ENCODE data around the gene ZNF284. TPM values are rescaled to one million over a fixed set of nuclear protein-coding genes. Genes with fewer than 3 reads are reported as not detected.

Gene ZNF284
- polyA plus RNA-seq, 1 of the 3 experiments (the other 2 are of a cell fraction) = 1.4 TPM

DNA sequence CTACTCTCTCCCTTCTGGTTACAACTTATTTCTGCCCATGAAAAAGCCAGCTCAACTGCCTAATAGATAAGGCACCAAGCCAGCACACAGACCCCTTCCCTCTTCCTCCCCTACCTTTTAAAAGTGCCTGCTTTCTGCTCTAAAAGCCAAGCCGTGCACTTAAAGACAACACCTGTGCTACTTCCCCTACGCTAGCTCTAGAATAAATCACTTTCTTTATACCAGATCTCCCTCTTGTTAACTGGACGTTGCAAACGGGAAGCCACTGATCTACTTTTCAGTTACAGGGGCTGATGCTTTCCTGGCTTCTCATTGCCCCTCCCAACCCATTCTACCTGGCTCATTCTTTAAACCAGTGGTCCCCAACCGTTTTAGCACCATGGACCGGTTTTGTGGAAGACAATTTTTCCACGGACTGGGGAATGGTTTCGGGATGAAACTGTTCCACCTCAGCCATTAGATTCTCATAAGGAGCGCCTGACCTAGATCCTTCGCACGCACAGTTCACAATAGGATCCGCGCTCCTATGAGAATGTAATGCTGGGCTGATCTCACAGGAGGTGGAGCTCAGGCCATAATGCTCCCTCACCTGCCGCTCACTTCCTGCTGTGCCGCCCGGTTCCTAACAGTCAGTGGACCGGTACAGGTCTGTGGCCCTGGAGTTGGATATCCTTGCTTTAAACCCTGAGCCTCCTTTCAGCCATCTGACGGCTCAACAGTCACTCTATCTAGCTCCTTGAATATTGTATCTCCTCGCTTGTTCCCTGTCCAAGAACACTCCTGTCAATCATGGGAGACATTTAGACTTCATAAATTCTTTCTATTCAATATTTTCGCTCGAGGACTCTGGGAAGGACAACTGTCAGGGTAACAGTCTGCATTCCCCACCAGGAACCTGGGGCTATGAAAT, 21.0 kb upstream of the ZNF284 start:
- 30% methylated on average over 21 of the region's 21 CpGs for WGBS (ENCODE audit: low lambda C conversion rate)
- Histone ChIP-seq H2AFZ (ENCODE audit: low read depth) (peak overlapping the region; percentile 98), H3K79me2 (ENCODE audit: insufficient read depth) (no peaks in the 10 kb centered on the region), H3K4me2 (peak overlapping the region; percentile 74), H3K4me1 (ENCODE audit: control insufficient read depth in 1 of 2, insufficient read depth in 2 of 2, low read depth in 1 of 2, low read length in 1 of 2) (peaks cover 0 to 16% of the 10 kb centered on the region in 2 experiments; a peak in 2 of 4 replicates), H3K27me3 (ENCODE audit: insufficient read depth) (no peaks in the 10 kb centered on the region), H3K4me3 (ENCODE audit: low read depth in 2 of 2, low read length in 1 of 2) (peak overlapping the region; percentile 71 to 91), H3K36me3 (replicated peaks in 1 of 2; ENCODE audit: control insufficient read depth in 1 of 2, insufficient read depth in 2 of 2, low read length in 1 of 2) (peaks cover 4 to 9% of the 10 kb centered on the region in 2 experiments), H3K9me3 (no peaks in the 10 kb centered on the region), H3K27ac (ENCODE audit: low read depth in 2 of 2, low read length in 1 of 2) (peak overlapping the region in 1 of 2 experiments; percentile 16; a peak in 1 of 4 replicates), H4K20me1 (ENCODE audit: insufficient read depth) (no peaks in the 10 kb centered on the region), H3F3A (replicated peaks; ENCODE audit: insufficient read depth) (no peaks in the 10 kb centered on the region), H3K9ac (no peak overlapping the region), H3K9me2 (no peaks in the 10 kb centered on the region)
- TF ChIP-seq MXI1 (IDR thresholded peaks at IDR 0.05; ENCODE audit: low read depth, low read length) = no peak
- TF ChIP-seq GATA2 (CRISPR knock-in tag; IDR thresholded peaks at IDR 0.05) = no peak
- TF ChIP-seq, protein P1, sequence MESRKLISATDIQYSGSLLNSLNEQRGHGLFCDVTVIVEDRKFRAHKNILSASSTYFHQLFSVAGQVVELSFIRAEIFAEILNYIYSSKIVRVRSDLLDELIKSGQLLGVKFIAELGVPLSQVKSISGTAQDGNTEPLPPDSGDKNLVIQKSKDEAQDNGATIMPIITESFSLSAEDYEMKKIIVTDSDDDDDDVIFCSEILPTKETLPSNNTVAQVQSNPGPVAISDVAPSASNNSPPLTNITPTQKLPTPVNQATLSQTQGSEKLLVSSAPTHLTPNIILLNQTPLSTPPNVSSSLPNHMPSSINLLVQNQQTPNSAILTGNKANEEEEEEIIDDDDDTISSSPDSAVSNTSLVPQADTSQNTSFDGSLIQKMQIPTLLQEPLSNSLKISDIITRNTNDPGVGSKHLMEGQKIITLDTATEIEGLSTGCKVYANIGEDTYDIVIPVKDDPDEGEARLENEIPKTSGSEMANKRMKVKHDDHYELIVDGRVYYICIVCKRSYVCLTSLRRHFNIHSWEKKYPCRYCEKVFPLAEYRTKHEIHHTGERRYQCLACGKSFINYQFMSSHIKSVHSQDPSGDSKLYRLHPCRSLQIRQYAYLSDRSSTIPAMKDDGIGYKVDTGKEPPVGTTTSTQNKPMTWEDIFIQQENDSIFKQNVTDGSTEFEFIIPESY (IDR thresholded peaks at IDR 0.05; ENCODE audit: borderline replicate concordance, low read depth) = no peak
- no peak for TF ChIP-seq YY1 (IDR thresholded peaks at IDR 0.05; ENCODE audit: low read depth)
- no peak for TF ChIP-seq TEAD4 (IDR thresholded peaks at IDR 0.05; ENCODE audit: borderline replicate concordance, insufficient read depth)
- TF ChIP-seq, protein P2, sequence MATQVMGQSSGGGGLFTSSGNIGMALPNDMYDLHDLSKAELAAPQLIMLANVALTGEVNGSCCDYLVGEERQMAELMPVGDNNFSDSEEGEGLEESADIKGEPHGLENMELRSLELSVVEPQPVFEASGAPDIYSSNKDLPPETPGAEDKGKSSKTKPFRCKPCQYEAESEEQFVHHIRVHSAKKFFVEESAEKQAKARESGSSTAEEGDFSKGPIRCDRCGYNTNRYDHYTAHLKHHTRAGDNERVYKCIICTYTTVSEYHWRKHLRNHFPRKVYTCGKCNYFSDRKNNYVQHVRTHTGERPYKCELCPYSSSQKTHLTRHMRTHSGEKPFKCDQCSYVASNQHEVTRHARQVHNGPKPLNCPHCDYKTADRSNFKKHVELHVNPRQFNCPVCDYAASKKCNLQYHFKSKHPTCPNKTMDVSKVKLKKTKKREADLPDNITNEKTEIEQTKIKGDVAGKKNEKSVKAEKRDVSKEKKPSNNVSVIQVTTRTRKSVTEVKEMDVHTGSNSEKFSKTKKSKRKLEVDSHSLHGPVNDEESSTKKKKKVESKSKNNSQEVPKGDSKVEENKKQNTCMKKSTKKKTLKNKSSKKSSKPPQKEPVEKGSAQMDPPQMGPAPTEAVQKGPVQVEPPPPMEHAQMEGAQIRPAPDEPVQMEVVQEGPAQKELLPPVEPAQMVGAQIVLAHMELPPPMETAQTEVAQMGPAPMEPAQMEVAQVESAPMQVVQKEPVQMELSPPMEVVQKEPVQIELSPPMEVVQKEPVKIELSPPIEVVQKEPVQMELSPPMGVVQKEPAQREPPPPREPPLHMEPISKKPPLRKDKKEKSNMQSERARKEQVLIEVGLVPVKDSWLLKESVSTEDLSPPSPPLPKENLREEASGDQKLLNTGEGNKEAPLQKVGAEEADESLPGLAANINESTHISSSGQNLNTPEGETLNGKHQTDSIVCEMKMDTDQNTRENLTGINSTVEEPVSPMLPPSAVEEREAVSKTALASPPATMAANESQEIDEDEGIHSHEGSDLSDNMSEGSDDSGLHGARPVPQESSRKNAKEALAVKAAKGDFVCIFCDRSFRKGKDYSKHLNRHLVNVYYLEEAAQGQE (IDR thresholded peaks at IDR 0.05; ENCODE audit: low read depth, low read length) = no peak
- TF ChIP-seq RAD21 (IDR thresholded peaks at IDR 0.05; ENCODE audit: low read length) = no peak
- no peak for TF ChIP-seq SIN3A (IDR thresholded peaks at IDR 0.05; ENCODE audit: borderline replicate concordance, low read depth, low read length)
- TF ChIP-seq FOSL2 (IDR thresholded peaks at IDR 0.05; ENCODE audit: borderline replicate concordance, low read depth) = no peak
- no peak for TF ChIP-seq EP300 (IDR thresholded peaks at IDR 0.05; ENCODE audit: borderline replicate concordance in 1 of 2, low read depth in 1 of 2, low read length in 1 of 2)
- TF ChIP-seq, protein P3, sequence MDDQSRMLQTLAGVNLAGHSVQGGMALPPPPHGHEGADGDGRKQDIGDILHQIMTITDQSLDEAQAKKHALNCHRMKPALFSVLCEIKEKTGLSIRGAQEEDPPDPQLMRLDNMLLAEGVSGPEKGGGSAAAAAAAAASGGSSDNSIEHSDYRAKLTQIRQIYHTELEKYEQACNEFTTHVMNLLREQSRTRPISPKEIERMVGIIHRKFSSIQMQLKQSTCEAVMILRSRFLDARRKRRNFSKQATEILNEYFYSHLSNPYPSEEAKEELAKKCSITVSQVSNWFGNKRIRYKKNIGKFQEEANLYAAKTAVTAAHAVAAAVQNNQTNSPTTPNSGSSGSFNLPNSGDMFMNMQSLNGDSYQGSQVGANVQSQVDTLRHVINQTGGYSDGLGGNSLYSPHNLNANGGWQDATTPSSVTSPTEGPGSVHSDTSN (IDR thresholded peaks at IDR 0.05) = no peak
- no peak for TF ChIP-seq RCOR1 (IDR thresholded peaks at IDR 0.05; ENCODE audit: low read length)
- TF ChIP-seq JUND (IDR thresholded peaks at IDR 0.05) = no peak
- no peak for TF ChIP-seq RFX5 (IDR thresholded peaks at IDR 0.05; ENCODE audit: low read length)
- TF ChIP-seq ELF1 (IDR thresholded peaks at IDR 0.05) = no peak
- no peak for TF ChIP-seq MEF2A (IDR thresholded peaks at IDR 0.05; ENCODE audit: borderline replicate concordance, low read depth)
- TF ChIP-seq, protein P4, sequence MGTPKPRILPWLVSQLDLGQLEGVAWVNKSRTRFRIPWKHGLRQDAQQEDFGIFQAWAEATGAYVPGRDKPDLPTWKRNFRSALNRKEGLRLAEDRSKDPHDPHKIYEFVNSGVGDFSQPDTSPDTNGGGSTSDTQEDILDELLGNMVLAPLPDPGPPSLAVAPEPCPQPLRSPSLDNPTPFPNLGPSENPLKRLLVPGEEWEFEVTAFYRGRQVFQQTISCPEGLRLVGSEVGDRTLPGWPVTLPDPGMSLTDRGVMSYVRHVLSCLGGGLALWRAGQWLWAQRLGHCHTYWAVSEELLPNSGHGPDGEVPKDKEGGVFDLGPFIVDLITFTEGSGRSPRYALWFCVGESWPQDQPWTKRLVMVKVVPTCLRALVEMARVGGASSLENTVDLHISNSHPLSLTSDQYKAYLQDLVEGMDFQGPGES (IDR thresholded peaks at IDR 0.05; ENCODE audit: low read depth, low read length) = no peak
- TF ChIP-seq, protein P5, sequence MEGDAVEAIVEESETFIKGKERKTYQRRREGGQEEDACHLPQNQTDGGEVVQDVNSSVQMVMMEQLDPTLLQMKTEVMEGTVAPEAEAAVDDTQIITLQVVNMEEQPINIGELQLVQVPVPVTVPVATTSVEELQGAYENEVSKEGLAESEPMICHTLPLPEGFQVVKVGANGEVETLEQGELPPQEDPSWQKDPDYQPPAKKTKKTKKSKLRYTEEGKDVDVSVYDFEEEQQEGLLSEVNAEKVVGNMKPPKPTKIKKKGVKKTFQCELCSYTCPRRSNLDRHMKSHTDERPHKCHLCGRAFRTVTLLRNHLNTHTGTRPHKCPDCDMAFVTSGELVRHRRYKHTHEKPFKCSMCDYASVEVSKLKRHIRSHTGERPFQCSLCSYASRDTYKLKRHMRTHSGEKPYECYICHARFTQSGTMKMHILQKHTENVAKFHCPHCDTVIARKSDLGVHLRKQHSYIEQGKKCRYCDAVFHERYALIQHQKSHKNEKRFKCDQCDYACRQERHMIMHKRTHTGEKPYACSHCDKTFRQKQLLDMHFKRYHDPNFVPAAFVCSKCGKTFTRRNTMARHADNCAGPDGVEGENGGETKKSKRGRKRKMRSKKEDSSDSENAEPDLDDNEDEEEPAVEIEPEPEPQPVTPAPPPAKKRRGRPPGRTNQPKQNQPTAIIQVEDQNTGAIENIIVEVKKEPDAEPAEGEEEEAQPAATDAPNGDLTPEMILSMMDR (IDR thresholded peaks at IDR 0.05) = no peak
- no peak for TF ChIP-seq POLR2AphosphoS5 (IDR thresholded peaks at IDR 0.05; ENCODE audit: low read depth, low read length)
- ChIA-PET CTCF (interaction anchor here (0.9 kb wide), 1 partner anchor 47 kb away, joined by 3 read pairs; no protein-coding TSS in a partner anchor), POLR2A (interaction anchor here (1.0 to 1.2 kb wide), 3 partner anchors 26 to 114 kb away, joined by 3 to 5 read pairs (median 4); partner anchors contain the start of genes ZNF222 and ZNF226)
- DNase-seq = no peak

Measured in SK-N-SH (cell line).